GM12875 (cell line): ENCODE measurements around the gene ZC3H12A.

Experiments used
- H3K4me3 ChIP-seq: one replicate; pipeline ENCODE4 v1.5.1; 2011; ENCODE audit warnings: low read depth, low read length, control low read depth
- CTCF ChIP-seq: IDR thresholded peaks from 2 replicates; pipeline ENCODE4 v1.5.1; 2011; ENCODE audit warnings: low read depth, mild to moderate bottlenecking, control low read depth, inconsistent platforms, low read length, moderate library complexity, borderline replicate concordance; ENCODE audit not compliant: insufficient read depth

ZC3H12A gene

GRCh38 chr1:37453647-37454046 is 20.7 kb upstream of the ZC3H12A start:
- no peak for TF ChIP-seq CTCF
- no peak overlapping the region for H3K4me3 ChIP-seq

GRCh38 chr1:37455516-37455915 is 18.9 kb upstream of the ZC3H12A start:
- no peak overlapping the region for H3K4me3 ChIP-seq
- no peak for TF ChIP-seq CTCF

- no peak for TF ChIP-seq CTCF
These were observed 17.8 kb upstream of the ZC3H12A start for GRCh38 chr1:37456614-37457013.

GRCh38 chr1:37458551-37458950 is 15.8 kb upstream of the ZC3H12A start:
- TF ChIP-seq CTCF = no peak
- H3K4me3 ChIP-seq = no peak overlapping the region

More at GRCh38 chr1:37456614-37457013, 17.8 kb upstream of the ZC3H12A start:
- no peak overlapping the region for H3K4me3 ChIP-seq

- TF ChIP-seq CTCF = no peak
- H3K4me3 ChIP-seq = no peak overlapping the region
These were observed 12.5 kb upstream of the ZC3H12A start for GRCh38 chr1:37461698-37462436.

GRCh38 chr1:37464443-37464842 is 9.9 kb upstream of the ZC3H12A start:
- no peak for TF ChIP-seq CTCF
- no peak overlapping the region for H3K4me3 ChIP-seq
